HG02610 (cell line): Measurements from ENCODE around the gene CCND1.
"Not testable (repeated sequence)": the region's sequence is repeated elsewhere in the genome, so short reads cannot be mapped to it uniquely, and the experiment has no call there.

Source experiments
- ATAC-seq: cut with Tn5 transposase; IDR thresholded peaks from one replicate; pipeline ENCODE4 v1.9.1; 2021; ENCODE audit warnings: mild to moderate bottlenecking, moderate library complexity; ENCODE audit not compliant: unreplicated experiment

The CCND1 gene

GRCh38 chr11:69686452-69686851, 45.5 kb downstream of the CCND1 start:
- no peak for ATAC-seq

DNA sequence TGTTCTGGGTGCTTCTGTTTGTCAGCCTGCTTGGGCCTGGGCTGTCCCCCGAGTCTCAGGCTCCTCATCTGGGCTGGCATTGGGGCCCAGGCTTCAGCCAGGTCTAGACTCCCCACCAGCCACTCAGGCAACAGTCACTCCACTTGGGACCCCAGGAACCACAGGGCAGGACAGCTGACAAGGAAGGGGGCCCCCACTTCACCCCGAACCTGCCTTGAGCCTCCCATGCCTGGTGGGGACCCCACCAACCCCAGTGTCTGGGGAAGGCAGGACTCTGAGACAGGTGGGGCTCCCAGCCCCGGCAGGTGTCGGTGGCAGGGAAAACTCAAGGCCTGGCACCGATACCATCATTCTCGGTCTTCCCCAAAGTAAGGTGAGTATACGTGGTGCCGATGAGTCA, 45.9 kb downstream of the CCND1 start:
- ATAC-seq, result no peak

GRCh38 chr11:69687969-69688771, 47.2 kb downstream of the CCND1 start:
- not testable (repeated sequence) for ATAC-seq

GRCh38 chr11:69689484-69690319, 48.7 kb downstream of the CCND1 start:
- ATAC-seq, result no peak

DNA sequence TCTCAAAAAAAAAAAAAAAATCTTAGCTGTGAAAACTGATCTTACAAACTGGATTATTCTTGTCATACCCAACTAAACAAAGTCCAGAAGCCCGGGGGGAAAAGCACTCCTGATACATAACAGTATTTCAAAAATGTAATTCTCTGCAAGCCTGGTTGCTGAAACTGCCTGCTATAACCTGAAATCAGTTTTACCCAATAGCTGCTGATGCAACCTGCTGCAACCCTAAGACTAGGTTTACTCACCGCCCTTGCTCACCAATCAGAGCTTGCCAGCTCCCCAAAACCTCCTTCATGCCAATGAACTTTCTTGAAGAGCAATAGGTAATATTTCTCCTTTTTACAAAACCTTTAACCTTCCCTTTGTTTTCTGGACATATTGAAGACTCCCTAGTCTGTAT, 50.5 kb downstream of the CCND1 start:
- ATAC-seq, result no peak

DNA sequence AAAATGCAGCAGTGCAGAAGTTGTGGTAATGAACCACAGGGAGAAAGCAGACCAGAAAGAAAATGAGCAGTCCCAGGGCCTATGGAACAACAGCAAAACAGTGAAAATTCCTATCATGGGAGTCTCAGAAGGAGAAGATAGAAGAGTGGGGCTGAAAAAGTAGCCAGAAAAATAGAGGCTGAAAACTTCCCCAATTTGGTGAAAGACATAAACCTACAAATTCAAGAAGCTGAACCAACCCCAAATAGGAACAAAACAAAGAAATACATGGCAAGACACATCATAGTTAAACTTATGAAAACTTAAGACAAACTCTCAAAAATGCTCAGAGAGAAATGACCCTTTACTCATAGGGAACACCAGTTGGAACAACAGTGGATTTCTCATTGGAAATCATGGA, 51.5 kb downstream of the CCND1 start:
- ATAC-seq, result no peak

GRCh38 chr11:69694781-69695180, 53.8 kb downstream of the CCND1 start:
- no peak for ATAC-seq

DNA sequence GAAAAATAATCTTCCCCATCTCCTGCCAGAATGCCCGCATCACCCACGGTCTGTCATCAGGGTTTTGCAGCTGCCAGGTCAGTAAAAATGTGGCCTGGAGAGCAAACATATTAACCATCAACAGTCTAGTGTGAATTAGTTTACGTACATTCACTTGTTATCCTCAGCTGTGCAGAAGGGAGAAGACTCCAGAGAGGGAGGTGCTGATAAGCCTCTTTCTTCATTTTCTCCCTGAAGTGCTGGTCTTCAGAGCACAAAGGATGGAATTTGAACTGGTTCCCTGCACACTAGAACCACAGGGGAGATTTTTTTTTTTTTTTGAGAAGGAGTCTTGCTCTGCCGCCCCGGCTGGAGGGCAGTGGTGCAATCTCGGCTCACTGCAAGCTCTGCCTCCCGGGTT, 54.6 kb downstream of the CCND1 start:
- ATAC-seq, result no peak

DNA sequence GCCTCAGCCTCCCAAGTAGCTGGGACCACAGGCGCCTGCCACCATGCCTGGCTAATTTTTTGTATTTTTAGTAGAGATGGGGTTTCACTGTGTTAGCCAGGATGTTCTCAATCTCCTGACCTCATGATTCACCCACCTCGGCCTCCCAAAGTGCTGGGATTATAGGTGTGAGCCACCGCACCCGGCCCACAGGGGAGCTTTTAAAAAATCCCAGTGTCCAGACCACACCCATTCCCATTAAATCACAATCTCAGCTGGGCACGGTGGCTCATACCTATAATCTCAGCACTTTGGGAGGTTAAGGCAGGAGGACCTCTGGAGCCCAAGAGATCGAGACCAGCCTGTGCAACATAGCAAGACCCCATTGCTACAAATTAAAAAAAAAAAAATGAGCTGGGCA, 55.0 kb downstream of the CCND1 start:
- not testable (repeated sequence) for ATAC-seq

GRCh38 chr11:69696749-69697468, 56.0 kb downstream of the CCND1 start:
- ATAC-seq, result no peak

DNA sequence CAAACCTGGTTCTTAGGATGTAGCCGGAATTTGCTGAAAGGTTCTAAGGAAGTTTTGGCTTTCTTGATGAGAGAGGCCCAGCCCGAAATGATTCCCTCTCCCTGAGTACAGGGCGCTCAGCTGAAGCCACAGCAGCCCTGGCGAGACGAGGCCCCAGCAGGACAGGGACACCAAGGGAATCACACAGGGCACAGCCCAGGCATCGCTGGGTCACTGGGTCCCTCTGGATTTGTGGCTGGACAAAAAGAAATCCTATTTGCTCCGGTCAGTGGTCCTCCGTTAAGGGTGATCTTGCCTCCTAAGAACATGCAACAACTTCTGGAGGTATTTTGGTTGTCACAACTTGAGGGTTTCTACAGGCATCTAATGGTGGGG, 56.5 kb downstream of the CCND1 start:
- ATAC-seq, result no peak

GRCh38 chr11:69697861-69698260, 56.9 kb downstream of the CCND1 start:
- no peak for ATAC-seq

- ATAC-seq, result no peak
Observed at GRCh38 chr11:69698362-69698761, 57.4 kb downstream of the CCND1 start.

DNA sequence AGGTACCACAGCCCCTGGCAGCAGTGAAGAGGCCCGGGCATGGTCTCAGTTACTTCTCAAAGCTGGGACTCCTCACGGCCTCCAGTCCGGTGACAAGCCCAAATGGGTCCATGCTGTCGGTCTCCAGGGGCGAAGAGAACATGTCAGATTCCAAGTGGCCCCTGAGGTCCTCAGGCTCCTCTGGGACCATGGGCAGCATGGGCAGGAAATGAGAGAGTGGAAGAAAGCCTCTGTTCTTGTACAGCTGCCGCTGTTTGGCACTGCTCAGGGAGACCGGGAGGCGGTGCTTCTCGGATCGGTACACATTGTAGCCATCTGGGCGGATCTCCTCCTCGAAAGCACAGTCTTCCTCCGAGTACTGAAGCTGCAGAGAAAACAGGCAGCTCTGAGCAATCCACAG, 58.3 kb downstream of the CCND1 start:
- no peak for ATAC-seq

GRCh38 chr11:69700278-69701140, 59.6 kb downstream of the CCND1 start:
- ATAC-seq, result no peak

DNA sequence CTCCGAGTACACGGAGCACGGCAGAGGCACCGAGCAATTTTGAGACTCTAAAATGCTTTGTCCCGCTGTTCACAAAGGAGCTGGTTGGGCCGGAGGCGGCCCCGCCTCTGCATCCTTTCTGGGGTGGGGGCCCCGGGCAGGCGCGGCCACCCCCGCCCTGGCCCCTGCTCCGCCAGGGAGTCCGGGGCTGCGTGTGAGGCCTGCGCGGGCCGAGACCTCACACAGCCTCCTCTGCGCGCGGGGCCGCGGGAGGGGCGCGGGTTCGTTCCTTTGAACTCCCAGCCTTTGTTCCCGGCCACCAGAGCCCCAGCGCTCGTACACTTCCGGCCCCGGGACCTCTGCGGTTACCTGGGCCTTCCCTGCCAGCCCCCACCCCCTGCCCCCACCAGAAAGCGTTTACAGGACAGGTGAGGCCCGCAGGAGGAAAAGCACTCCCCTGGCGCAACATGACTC, 61.3 kb downstream of the CCND1 start:
- no peak for ATAC-seq

DNA sequence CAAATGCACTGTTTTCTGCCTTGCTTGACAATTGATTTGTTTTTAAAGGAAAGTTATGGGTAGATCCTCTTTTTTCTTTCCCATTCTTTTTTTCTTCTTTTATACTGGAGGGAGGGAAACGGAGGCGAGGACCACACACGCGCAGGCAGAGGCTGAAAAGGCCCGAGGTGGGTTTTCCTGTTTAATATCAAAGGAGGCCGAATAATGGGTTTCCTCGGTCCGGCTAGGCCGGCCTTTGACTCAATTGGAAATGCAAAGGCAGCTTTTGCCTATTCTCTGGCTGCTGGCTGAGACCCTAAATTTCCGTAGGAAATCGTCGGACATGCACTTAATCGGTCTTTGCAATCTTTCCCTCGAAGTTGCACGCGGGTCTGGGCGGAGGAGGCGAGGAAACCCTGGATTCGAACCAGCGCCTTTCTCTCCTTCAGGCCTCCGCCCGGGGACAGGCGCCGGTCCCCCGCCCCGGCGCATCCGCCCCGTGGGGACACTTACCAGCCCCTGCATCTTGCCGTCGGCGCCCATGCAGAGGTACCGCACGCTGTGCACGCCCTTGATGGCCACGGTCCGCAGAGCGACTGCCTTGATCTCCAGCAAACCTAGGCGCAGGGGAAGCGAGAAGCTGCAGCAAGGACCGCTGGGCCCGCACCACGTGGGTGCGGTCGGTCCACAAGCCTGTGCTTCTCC, 62.0 kb downstream of the CCND1 start:
- no peak for ATAC-seq

- ATAC-seq, result no peak
Observed at GRCh38 chr11:69703453-69703767, 62.5 kb downstream of the CCND1 start.
